Measurements from ENCODE around the gene GINS3. TPM values are rescaled to one million over a fixed set of nuclear protein-coding genes. Genes with fewer than 3 reads are reported as not detected.
"Not testable (repeated sequence)": the region's sequence is repeated elsewhere in the genome, so short reads cannot be mapped to it uniquely, and the experiment has no call there.

GINS3 gene
- total RNA-seq, 1 donor from 2014 or later: 18.5 TPM

DNA sequence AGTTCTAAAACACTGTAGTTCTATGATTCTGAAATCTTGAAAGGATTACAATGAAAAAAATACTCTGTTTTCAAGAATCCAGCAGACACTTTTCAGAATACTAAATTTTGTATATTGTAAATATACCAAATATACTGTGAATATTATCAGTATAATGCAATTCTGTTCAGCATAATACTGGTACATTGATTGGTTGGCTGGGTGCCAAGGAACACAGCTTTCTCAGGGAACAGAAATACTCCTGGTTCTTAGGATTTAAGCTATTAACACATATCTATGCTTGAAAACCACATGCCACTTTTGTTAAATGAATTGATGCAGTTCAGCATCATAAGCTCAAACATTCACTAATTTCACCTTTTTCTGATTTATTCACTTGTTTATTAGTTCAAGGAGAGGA is 2.5 kb upstream of the GINS3 start:
- intact Hi-C loops (cut with micrococcal nuclease): loop anchor here (5.0 kb wide), 3 partner anchors 52 to 152 kb away; no protein-coding TSS in a partner anchor

DNA sequence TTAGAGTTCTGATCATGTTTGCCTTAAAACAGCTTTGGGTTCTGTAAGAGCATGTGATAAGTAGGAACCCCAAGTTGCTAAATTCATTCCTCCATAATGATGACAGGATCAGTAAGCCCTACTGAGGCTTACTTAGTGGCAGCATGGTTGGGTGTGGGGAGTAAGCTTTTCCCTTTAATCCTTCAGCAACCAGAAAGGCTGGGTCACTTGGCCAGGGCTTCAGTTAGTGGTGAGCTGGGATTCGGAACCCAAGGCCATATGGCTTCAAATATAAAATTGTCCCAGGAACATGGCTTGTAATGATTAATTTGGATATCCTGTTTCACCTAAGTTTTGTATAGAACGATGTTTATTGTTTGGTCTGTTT is 850 bp downstream of the GINS3 start:
- intact Hi-C loops (cut with micrococcal nuclease): loop anchor here (2.0 to 5.0 kb wide), 5 partner anchors 34 to 392 kb away; partner anchors contain the start of genes USB1 and ZNF319

- intact Hi-C loops (cut with micrococcal nuclease): not testable (repeated sequence)
Measured at GRCh38 chr16:58396897-58397296, 4.6 kb downstream of the GINS3 start.

GRCh38 chr16:58399718-58400633 is 7.7 kb downstream of the GINS3 start:
- intact Hi-C loops (cut with micrococcal nuclease): no loop called here

DNA sequence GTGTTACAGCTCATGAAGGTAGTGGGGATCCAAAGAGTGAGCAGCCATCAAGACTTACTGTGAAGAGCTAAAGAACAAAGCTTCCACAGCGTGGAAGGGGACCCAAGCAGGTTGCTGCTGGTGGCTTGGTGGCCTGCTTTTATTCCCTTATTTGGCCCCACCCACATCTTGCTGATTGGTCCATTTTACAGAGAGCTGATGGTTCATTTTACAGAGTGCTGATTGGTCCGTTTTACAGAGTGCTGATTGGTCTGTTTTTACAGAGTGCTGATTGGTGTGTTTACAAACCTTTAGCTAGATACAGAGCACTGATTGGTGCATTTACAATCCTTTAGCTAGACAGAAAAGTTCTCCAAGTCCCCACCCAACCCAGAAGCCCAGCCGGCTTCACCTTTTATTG is 9.0 kb downstream of the GINS3 start:
- intact Hi-C loops (cut with micrococcal nuclease): not testable (repeated sequence)

DNA sequence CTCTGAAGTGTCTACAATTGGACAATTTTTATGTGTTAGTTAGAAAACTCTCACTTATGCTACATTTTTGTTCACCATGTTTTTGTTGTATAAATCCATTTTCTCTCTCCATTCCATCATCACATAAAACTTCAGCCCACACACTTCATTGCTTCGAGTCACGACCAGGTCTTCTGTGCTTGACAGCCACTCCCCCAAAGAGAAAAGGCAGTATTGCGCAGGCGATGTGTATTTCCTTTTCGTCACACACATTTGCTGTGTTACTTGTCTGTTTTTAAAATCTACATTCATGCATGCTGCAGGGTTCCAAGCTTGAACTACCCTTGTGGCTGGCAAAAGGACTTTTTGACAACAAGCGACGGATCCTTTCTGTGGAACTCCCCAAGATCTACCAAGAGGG is 10.5 kb downstream of the GINS3 start:
- intact Hi-C loops (cut with micrococcal nuclease): no loop called here

DNA sequence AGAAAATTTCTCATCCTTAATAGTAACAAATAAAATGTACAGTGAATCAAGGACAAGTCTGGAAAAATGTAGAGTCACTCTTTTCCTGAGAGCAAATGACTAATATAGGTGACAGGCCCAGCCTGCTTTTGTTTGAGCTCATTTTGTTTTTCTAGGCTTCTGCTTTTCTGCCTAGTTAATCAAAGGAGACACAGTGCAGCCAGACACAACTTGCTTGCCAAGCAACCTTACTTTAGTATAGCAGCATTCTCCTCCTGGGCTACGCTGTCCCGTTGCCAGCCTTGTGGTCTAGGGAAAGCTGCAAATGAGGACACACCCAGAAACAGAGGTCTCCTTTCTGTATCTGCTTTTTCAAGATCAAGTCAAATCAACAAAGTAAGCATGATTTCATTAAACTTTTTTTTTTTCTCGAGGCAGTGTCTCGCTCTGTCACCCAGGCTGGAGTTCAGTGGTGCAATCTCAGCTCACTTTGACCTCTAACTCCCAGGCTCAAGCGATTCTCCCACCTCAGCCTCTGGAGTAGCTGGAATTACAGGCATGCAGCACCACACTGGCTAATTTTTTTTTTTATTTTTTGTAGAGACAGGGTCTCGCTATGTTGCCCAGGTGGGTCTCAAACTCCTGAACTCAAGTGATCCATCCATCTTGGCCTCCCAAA is 17.2 kb downstream of the GINS3 start:
- intact Hi-C loops (cut with micrococcal nuclease): no loop called here

GRCh38 chr16:58411336-58411735 is 19.1 kb downstream of the GINS3 start:
- intact Hi-C loops (cut with micrococcal nuclease): no loop called here

DNA sequence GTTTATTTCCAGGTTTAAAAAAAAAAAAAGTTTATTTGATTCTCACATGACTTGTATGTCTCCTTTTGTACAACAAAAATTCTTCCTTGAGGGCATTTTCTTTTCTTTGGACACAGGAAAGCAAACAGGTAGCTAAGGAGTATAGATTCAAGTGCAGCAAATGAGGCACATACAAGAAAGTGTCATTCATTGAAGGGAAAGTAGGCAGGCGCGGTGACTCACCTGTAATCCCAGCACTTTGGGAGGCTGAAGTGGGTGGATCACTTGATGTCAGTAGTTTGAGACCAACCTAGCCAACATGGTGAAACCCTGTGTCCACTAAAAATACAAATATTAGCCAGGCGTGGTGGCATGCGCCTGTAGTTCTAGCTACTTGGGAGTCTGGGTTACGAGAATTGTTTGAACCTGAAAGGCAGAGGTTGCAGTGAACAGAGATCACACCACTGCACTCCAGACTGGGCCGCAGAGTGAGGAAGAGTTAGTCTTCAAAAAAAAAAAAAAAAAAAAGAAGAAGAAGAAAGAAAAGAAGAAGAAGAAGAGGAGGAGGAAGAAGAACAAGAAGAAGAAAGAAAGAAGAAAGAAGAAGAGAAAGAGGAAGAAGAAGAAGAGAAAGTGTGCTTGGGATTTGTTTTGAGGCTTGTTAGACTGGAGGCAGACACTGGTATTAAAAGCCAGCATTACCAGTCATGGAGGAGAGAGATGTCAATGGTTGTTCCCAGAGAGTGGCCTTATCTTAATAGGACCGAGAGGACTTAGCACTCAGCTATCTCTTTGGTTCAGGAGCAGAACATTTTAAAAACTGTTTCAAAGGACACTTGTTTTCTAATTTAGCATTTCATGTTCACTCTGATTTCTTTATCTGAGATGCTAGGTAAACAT is 19.7 kb downstream of the GINS3 start:
- intact Hi-C loops (cut with micrococcal nuclease): no loop called here

DNA sequence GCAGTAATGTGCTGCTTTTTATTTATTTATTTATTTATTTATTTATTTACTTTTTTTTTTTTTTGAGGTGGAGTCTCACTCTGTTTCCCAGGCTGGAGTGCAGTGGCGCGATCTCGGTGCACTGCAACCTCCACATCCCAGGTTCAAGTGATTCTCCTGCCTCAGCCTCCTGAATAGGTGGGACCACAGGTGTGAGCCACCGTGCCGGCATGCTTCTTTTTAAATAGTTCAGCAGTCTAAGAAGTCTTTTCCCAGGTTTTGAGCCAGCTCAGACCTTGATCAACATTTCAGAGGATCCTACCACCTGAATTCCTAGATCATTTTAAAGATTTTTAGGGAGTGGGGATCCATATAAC is 20.3 kb downstream of the GINS3 start:
- intact Hi-C loops (cut with micrococcal nuclease): not testable (repeated sequence)

- intact Hi-C loops (cut with micrococcal nuclease): no loop called here
Measured at GRCh38 chr16:58413359-58413758, 21.1 kb downstream of the GINS3 start.

DNA sequence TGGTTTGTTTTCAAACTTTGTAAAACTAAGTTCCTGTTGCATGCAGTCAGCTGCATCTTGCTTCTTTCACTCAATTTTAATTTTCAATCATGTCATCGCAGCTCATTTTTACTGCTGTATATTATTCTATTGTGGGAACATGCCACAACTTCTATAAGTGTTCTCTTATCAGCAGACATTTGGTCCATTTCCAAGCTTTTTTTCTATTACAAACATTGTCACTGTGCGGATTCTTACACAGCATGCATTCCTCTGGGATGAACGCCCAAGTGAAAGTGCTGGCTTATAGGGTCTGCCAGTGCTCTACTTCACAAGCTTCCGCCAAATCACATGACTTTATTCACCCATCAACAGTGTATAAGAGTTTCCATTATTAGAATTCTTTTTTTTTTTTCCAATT is 22.7 kb downstream of the GINS3 start:
- intact Hi-C loops (cut with micrococcal nuclease): no loop called here

DNA sequence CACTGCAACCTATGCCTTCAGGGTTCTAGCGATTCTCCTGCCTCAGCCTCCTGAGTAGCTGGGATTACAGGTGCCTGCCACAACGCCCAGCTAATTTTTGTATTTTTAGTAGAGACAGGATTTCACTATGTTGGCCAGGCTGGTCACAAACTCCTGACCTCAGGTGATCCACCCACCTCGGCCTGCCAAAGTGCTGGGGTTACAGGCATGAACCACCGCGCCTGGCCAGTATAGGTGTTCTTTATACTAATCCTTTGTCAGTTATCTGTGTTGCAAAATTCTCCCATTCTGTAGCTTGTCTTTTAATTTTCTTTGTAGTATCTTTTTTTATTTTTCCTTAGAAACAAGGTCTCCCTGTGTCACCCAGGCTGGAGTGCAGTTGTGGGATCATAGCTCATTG is 23.7 kb downstream of the GINS3 start:
- intact Hi-C loops (cut with micrococcal nuclease): not testable (repeated sequence)

- intact Hi-C loops (cut with micrococcal nuclease): no loop called here
Measured at GRCh38 chr16:58417035-58417434, 24.8 kb downstream of the GINS3 start.

DNA sequence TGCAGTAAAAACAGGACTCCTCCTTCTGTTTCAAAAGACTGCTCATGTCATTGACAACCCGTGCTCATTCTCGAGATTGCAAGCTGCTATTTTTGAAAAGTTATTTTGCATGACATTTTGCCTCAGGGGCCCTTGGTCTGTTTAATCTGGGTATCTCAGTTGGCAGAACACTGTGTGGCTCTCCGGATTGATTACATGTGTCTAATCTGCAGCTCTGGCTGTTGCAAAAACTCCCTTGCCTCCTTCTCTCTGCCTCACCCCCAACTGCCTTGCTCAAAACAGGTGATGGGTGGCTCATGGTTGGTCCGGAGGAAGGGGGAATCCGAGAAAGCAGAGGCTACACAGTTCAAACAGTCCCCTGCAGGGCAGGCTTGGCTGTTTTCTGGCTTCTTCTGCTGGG is 25.3 kb downstream of the GINS3 start:
- intact Hi-C loops (cut with micrococcal nuclease): no loop called here

DNA sequence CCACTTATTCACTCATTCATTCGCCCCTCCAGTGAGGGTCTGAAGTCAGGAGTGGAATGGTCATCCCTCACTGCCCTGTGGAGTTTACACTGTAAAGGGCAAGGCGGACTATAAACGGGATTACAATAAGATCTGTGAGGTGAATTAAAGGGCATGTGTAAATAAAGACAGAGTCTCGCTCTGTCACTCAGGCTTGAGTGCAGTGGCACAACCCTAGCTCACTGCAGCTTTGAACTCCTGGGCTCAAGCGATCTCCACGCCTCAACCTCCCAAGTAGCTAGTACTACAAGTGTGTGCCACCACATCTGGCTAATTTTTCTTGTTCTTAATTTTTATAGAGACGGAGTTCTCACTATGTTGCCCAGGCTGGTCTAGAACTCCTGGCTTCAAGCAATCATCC is 25.8 kb downstream of the GINS3 start:
- intact Hi-C loops (cut with micrococcal nuclease): no loop called here

DNA sequence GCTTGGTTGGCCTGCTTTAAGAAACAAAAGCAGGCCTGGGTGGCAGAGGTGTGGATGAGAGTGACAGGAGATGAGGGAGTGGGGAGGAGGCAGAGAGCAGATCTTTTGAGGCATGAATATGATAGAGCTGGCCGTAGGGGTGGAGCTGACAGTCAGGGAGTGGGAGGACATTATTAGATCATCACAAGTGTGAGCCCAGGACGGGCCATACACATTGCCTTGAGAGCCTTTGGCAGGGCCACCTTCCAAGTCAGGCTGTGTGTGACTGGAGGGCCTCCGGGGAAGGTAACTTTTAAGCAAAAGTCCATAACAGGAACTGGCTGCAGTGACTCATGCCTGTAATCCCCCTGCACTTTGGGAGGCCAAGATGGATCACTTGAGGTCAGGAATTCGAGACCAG is 26.3 kb downstream of the GINS3 start:
- intact Hi-C loops (cut with micrococcal nuclease): no loop called here

GRCh38 chr16:58419241-58419990 is 27.1 kb downstream of the GINS3 start:
- intact Hi-C loops (cut with micrococcal nuclease): no loop called here

DNA sequence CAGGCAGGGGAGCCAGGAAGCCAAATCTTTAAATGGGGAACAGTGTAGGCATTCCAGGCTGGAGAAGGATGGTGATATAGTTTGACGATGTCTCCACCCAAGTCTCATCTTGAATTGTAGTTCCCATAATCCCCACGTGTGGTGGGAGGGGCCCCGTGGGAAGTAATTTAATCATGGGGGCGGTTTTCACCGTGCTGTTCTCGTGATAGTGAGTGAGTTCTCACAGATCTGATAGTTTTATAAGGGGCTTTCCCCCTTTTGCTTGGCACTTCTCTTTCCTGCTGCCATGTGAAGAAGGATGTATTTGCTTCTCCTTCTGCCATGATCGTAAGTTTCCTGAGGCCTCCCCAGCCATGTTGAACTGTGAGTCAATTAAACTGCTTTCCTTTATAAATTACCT is 28.8 kb downstream of the GINS3 start:
- intact Hi-C loops (cut with micrococcal nuclease): no loop called here

GRCh38 chr16:58421529-58421928 is 29.3 kb downstream of the GINS3 start:
- intact Hi-C loops (cut with micrococcal nuclease): no loop called here

- intact Hi-C loops (cut with micrococcal nuclease): no loop called here
Measured at GRCh38 chr16:58422809-58423208, 30.5 kb downstream of the GINS3 start.
